Neural progenitor cell (in vitro differentiated cells): ENCODE results near the gene CAVIN4.

ENCODE experiments used
- CTCF ChIP-seq: fragments of 200-600 bp; sonication (generic); IDR thresholded peaks from 2 replicates; pipeline ENCODE4 v1.5.1; 2017; ENCODE audit warnings: antibody characterized with exemption, mild to moderate bottlenecking
- EZH2 ChIP-seq: fragments of 200-600 bp; sonication (generic); IDR thresholded peaks from 2 replicates; pipeline ENCODE4 v1.6.1; 2017; ENCODE audit warnings: antibody characterized with exemption, mild to moderate bottlenecking, moderate library complexity
- EZH2phosphoT487 ChIP-seq: fragments of 200-600 bp; sonication (generic); IDR thresholded peaks from 2 replicates; pipeline ENCODE4 v1.6.1; 2017; ENCODE audit warnings: antibody characterized with exemption

GRCh38 chr9:100626949-100627348, 49.1 kb downstream of the CAVIN4 start:
- no peak for TF ChIP-seq CTCF
- TF ChIP-seq EZH2 = no peak
- TF ChIP-seq EZH2phosphoT487 = no peak
